ENCODE results near the gene OR4L1.

Gene OR4L1

GRCh38 chr14:20035449-20035848 is 24.4 kb upstream of the OR4L1 start:
- TF ChIP-seq GABPA (IDR thresholded peaks at IDR 0.05; ENCODE audit: low read depth) (no peak), SPI1 (IDR thresholded peaks at IDR 0.05; ENCODE audit: borderline replicate concordance, low read depth) (no peak), CTCF (IDR thresholded peaks at IDR 0.05; ENCODE audit: insufficient read depth, low read length) (no peak), POLR2AphosphoS5 (IDR thresholded peaks at IDR 0.05; ENCODE audit: low read depth) (no peak), REST (IDR thresholded peaks at IDR 0.05; ENCODE audit: insufficient replicate concordance, low read depth) (no peak)
- DNase-seq (ENCODE audit: low read depth in 1 of 2, low spot score in 1 of 2), result no peak
- no peak overlapping the region for H3K27ac ChIP-seq (replicated peaks)

GRCh38 chr14:20035938-20036337 is 23.9 kb upstream of the OR4L1 start, which contains the start of gene OR4K13:
TSS of gene OR4K13 (minus strand) at chr14:20036038. CDS start at chr14:20034758, 1,280 bp downstream.
- Histone ChIP-seq H3K27me3 (ENCODE audit: insufficient read depth, poor library complexity, severe bottlenecking) (no peaks in the 10 kb centered on the region), H3K27ac (replicated peaks) (no peak within 1 kb of the TSS), H3K4me3 (replicated peaks; ENCODE audit: insufficient read depth, low read length) (no peak within 1 kb of the TSS)
- no peak for DNase-seq (ENCODE audit: low read depth in 1 of 2, low spot score in 1 of 2)
- TF ChIP-seq GABPA (IDR thresholded peaks at IDR 0.05; ENCODE audit: low read depth) (no peak), REST (IDR thresholded peaks at IDR 0.05; ENCODE audit: insufficient replicate concordance, low read depth) (no peak), CTCF (IDR thresholded peaks at IDR 0.05; ENCODE audit: insufficient read depth, low read length) (no peak), POLR2AphosphoS5 (IDR thresholded peaks at IDR 0.05; ENCODE audit: low read depth) (no peak), SPI1 (IDR thresholded peaks at IDR 0.05; ENCODE audit: borderline replicate concordance, low read depth) (no peak)

More at GRCh38 chr14:20035449-20035848, 24.4 kb upstream of the OR4L1 start:
- H3K27me3 ChIP-seq (ENCODE audit: insufficient read depth, poor library complexity, severe bottlenecking), result no peaks in the 10 kb centered on the region
- no peak overlapping the region for H3K4me3 ChIP-seq (replicated peaks; ENCODE audit: insufficient read depth, low read length)

- TF ChIP-seq GABPA (IDR thresholded peaks at IDR 0.05; ENCODE audit: low read depth) (no peak), POLR2AphosphoS5 (IDR thresholded peaks at IDR 0.05; ENCODE audit: low read depth) (no peak), CTCF (IDR thresholded peaks at IDR 0.05; ENCODE audit: insufficient read depth, low read length) (no peak), SPI1 (IDR thresholded peaks at IDR 0.05; ENCODE audit: borderline replicate concordance, low read depth) (no peak), REST (IDR thresholded peaks at IDR 0.05; ENCODE audit: insufficient replicate concordance, low read depth) (no peak)
- DNase-seq (ENCODE audit: low read depth in 1 of 2, low spot score in 1 of 2), result no peak
- no peak overlapping the region for H3K27ac ChIP-seq (replicated peaks)
- H3K27me3 ChIP-seq (ENCODE audit: insufficient read depth, poor library complexity, severe bottlenecking), result no peaks in the 10 kb centered on the region
- H3K4me3 ChIP-seq (replicated peaks; ENCODE audit: insufficient read depth, low read length), result no peak overlapping the region
These were observed 15.6 kb upstream of the OR4L1 start for GRCh38 chr14:20044243-20044642.
